NCI-H446 treated with DMSO at 0.1 percent for 48 hours (cell line): ENCODE data around the gene CD4.
A peak's percentile ranks its signal among the peaks of the same experiment; 100 is the strongest.

Source experiments
- DNase-seq: peaks from one replicate; lab custom pipeline; 2025; lab: John Stamatoyannopoulos, UW

CD4 gene

DNA sequence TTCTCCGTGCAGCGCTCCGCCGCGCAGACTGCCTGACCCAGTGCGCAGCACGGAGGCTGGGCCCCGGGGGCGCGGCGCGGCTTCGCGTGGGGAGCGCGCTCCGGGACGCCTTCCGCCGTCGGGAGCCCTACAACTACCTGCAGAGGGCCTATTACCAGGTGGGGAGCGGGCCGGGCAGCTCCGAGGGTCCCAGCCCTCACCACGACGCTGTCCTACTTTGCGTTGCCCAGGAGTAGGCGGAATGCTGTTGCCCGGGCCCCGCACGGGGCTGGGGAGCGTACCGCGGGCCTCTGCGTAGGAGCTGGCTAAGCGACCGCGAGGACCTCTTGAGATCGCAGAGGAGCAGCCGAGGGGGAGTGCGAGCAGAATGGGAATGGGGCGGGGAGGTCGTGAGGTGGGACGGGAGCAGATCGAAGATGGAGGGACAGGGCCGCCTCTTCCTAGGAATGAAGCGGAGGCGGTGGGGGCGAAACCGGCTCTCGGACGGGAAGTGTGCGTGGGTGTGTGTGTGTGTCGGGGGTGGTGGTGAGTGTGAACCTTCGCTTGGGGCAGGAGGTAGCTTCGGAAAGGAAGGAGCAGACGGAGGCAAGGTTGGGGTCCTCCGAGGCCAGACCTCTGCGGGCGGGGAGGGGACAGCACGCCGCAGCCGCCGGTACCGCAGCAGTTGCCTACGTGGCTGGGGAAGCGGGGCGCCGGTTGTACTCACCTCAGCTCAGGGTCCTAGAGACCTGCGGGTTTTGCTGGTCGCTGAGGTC is 39.6 kb downstream of the CD4 start:
- no peak for DNase-seq

- DNase-seq: peak; percentile 4
Observed at GRCh38 chr12:6829536-6830220, 40.4 kb downstream of the CD4 start.

- no peak for DNase-seq
Observed at GRCh38 chr12:6830286-6830890, 41.1 kb downstream of the CD4 start.

DNA sequence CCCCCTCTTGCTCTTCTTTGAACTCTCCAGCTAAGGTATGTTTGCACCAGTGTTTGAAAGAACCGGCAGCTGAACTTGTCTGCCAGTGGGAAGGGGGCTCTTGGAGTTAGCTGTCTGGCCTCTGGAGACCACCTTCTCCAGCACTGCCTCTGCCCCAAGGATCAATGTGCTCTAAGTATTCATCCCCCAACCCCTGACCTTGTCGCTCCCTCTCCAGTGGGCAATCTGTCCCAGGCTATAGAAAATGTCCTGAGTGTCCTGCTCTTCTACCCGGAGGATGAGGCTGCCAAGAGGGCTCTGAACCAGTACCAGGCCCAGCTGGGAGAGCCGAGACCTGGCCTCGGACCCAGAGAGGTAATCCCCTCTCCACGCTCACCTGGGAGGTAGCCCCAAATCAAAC is 41.7 kb downstream of the CD4 start:
- no peak for DNase-seq

DNA sequence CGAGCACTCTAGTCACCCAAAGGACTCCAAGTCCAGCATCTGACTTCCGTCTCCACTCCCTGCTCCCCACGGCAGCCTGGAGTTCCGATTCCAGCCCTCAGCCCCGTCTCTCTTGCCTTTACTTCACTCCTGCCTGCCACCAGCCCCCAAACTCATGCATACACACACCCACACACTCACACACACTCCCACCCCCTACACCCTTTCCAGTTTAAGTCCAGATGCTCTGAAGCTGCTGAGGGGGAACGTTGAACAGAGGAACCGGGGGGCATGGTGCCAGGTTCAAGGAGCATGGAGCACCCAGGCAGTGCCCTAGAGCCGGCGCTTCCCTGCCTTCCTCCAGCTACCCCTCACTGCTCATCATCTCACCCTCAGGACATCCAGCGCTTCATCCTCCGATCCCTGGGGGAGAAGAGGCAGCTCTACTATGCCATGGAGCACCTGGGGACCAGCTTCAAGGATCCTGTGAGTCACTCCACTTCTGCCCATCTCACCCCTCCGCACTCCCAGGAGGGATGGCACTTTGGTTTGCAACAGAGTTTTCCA is 42.2 kb downstream of the CD4 start:
- no peak for DNase-seq

GRCh38 chr12:6832125-6832524 is 42.8 kb downstream of the CD4 start:
- no peak for DNase-seq

- no peak for DNase-seq
Observed at GRCh38 chr12:6833189-6833890, 44.0 kb downstream of the CD4 start.

DNA sequence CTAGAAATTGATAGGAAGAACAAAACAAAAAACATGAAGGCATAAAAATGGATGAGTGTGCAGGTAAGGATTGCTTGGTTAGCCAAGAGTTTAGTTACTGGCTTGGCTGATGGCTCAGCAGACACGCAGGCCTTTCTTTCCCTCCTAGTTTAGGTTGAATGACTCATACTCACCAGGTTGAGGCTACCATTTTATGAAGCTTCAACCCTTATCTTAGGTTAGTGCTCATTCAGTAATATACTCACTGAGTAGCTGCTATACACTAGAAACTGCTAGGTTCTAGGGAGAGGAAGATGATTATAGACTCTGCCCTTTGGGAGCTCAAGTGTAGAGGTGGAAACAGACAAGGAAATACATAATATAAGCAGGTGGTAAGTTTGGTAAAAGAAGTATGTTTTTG is 44.9 kb downstream of the CD4 start:
- no peak for DNase-seq

DNA sequence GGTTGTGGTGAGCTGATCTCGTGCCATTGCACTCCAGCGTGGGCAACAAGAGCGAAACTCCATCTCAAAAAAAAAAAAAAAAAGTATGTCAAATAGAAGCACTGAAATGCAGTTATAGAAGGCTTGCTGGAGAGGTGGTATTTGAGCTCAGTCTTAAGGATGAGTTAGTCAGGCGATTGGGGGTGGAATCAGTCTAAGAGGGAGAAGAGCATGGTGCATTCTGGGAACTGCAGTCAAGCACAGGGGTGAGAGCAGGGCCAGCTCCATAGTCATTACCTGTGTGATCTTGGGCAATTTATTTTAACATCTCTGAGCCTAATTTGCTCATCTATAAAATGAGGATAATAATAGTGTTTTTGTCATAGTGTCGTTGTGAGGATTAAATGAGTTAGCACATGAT is 45.5 kb downstream of the CD4 start:
- DNase-seq: no peak

- DNase-seq: no peak
Observed at GRCh38 chr12:6836851-6837250, 47.5 kb downstream of the CD4 start.

- DNase-seq: no peak
Observed at GRCh38 chr12:6837370-6838060, 48.2 kb downstream of the CD4 start.

DNA sequence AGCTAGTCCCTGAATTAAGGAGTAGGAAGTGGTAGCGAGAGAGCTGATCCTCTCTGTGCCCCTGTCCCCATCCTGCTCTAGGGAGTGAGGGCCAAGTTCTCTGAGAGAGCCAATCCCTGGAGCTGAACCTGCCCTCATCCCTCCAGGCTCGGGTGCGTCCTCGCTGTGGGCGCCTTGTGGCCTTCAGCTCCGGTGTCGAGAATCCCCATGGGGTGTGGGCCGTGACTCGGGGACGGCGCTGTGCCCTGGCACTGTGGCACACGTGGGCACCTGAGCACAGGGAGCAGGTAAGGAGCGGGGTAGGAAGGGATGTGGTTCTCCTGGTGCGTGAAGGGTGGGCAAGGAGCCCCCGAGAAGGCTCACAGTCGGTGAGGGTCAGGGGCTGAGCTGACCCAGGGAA is 49.5 kb downstream of the CD4 start:
- no peak for DNase-seq

- DNase-seq: no peak
Observed at GRCh38 chr12:6839482-6840201, 50.3 kb downstream of the CD4 start.

DNA sequence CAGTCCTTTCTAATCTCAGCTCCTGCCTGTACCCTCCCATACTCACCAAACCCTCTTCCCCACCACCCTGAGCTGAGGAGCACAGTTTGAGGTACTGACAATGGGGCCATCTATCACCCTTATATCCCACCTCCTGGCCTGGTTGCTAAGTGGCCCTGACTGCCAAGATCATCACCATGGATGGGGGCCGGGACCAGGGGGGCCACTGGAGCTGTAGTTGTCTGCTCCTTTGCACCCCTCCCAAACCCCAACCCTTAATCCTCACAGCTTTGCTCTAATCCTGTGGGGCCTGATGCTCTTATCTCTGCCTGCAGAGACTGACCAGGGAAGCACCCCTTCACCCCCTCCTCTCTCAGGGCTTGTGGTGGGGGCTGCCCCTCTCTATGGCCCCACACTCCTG is 51.0 kb downstream of the CD4 start:
- no peak for DNase-seq

GRCh38 chr12:6840761-6841515 is 51.6 kb downstream of the CD4 start, which contains the start of gene GNB3:
TSS of gene GNB3 (plus strand) at chr12:6840925. CDS start at chr12:6841288, 363 bp downstream.
- DNase-seq: no peak

DNA sequence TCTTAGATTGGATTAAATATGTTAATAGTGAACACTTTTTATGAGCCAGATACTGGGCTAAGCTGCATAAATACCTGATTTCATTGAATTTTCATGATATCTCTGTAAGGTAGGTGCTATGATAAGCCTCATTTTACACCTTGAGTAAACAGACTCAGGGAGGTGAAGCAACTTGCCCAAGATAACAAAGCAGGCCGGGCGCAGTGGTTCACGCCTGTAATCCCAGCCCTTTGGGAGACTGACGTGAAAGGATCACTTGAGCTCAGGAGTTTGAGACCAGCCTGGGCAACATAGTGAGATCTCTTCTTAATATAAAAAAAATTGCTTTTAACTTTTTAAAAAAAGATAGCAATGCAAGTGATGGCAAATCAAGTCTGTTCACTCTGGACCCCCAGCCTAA is 52.7 kb downstream of the CD4 start:
- no peak for DNase-seq

DNA sequence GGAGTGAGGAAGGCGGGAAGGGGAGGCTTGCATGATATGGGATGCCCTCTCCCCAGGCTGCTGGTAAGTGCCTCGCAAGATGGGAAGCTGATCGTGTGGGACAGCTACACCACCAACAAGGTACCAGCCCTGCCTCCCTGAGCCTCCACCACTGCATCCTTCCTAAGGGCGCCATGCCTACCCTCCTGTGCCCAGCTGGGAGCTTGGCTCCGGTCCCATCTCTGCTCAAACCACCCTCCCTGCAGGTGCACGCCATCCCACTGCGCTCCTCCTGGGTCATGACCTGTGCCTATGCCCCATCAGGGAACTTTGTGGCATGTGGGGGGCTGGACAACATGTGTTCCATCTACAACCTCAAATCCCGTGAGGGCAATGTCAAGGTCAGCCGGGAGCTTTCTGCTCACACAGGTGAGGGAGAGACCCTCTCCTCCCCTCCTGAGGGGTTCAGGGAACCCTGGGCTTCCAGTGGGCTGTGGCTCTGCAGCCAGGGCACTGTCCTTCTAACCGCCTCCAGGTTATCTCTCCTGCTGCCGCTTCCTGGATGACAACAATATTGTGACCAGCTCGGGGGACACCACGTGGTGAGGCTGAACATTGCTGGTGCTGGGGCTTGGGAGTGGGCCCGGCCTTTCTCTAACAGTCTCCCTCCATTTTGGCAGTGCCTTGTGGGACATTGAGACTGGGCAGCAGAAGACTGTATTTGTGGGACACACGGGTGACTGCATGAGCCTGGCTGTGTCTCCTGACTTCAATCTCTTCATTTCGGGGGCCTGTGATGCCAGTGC is 54.0 kb downstream of the CD4 start:
- no peak for DNase-seq

DNA sequence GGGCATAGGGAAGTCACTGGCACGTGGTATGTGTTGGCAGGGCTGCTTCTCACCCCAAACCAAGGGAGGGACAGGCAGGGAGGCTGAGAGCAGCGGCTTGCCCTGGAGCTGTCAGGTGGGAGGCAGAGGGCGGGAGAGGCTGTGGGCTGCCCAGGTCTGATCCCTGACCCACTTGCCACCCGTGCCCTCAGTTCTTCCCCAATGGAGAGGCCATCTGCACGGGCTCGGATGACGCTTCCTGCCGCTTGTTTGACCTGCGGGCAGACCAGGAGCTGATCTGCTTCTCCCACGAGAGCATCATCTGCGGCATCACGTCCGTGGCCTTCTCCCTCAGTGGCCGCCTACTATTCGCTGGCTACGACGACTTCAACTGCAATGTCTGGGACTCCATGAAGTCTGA is 56.1 kb downstream of the CD4 start:
- no peak for DNase-seq

DNA sequence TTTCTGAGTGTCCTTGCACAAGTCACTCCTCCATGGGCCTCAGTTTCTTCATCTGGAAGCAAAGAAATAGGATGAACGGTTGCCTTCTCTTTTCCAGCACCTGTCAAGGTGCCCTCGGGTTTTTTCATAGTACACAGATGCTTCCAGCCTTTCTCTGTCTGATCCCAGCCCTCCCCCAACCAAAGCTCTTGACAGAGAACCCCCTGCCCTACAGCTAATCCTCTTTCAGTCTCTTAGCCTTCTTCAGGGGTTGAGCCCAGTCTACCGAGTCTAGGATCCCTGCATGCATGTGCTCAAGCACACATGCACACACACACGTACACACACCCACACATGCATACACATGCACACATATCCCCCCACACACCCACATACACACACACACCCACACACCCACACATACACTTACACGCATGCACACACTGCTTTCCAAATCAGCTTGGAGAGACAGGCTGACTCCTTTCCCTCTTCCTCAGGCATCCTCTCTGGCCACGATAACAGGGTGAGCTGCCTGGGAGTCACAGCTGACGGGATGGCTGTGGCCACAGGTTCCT is 57.1 kb downstream of the CD4 start:
- no peak for DNase-seq
